ENCODE data around the gene PLEK.

DNA sequence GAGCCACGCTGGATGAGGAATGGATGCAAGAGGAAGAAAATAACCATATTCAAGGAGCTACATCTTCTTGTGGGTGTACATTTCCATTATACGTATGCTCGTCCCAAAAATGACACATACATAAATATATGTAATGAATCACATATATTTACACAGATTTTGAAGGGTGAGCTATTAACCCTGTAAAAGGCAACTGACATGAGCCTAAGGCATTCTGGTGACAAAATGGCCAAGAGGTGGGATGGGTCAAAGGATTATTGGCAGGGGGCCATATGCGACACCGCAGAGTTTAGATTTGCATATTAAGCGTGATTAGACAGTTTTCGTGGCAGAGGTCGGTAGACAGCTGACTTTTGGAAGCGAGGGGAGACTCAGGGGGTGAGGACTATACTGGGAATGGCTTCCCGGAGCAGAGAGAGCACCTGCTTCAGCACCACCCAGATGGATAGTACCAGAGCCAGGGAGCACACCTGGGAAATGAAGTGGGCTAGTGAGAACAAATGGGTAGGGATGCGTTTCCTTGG, 44.9 kb upstream of the PLEK start:
- TF ChIP-seq, protein P1, sequence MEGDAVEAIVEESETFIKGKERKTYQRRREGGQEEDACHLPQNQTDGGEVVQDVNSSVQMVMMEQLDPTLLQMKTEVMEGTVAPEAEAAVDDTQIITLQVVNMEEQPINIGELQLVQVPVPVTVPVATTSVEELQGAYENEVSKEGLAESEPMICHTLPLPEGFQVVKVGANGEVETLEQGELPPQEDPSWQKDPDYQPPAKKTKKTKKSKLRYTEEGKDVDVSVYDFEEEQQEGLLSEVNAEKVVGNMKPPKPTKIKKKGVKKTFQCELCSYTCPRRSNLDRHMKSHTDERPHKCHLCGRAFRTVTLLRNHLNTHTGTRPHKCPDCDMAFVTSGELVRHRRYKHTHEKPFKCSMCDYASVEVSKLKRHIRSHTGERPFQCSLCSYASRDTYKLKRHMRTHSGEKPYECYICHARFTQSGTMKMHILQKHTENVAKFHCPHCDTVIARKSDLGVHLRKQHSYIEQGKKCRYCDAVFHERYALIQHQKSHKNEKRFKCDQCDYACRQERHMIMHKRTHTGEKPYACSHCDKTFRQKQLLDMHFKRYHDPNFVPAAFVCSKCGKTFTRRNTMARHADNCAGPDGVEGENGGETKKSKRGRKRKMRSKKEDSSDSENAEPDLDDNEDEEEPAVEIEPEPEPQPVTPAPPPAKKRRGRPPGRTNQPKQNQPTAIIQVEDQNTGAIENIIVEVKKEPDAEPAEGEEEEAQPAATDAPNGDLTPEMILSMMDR (IDR thresholded peaks at IDR 0.05; ENCODE audit: insufficient read depth, low read depth, low read length) = no peak
- no peak for TF ChIP-seq EZH2 (IDR thresholded peaks at IDR 0.05; ENCODE audit: insufficient read depth, low read length)
